HG02678 (cell line): ENCODE data around the gene ZNF669.
A peak's percentile ranks its signal among the peaks of the same experiment; 100 is the strongest.
"Not testable (repeated sequence)": the region's sequence is repeated elsewhere in the genome, so short reads cannot be mapped to it uniquely, and the experiment has no call there.

Source experiments
- ATAC-seq: cut with Tn5 transposase; IDR thresholded peaks from one replicate; pipeline ENCODE4 v1.9.1; 2021; ENCODE audit warnings: mild to moderate bottlenecking, moderate library complexity; ENCODE audit not compliant: unreplicated experiment

Gene ZNF669

DNA sequence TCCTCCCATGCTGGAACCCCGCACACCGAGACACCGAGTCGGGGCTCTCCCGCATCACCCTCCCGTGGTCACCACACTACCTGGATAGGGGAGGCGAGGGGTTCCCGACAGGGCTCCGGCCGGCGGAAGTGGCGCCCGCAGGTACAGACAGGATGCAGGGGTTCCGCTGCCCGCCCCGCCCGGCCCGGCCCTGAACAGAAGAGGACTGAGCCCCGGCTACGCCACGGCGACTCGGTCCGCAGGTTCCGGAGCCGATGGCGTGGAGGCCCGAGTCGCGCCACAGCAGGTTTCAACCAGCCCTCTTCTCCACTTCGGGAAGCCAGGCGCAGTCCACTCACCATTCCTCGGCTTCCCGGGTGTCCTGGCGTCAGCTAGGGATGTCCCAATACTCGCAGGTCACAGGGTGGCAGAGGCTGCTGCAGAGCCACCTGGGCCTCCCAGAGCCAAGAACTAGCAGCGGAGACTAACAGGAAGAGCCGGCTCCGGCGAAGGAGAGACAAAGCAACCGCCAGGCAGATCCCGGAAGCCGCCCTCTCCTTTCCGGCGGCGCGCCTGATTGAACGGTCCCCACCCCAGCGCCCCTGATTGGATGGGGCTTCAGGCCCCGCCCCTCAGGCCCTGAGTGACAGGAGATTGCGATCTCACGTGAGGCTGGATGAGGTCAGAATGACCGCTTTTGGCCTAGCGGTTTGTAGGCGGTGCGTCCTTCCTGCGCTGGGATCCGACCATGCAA, at the start of gene ZNF669:
ZNF669 (minus strand) TSS at position 498 of the 733 bp plus-strand sequence; CDS start at position 341, 157 bp downstream.
- ATAC-seq = peak; percentile 99

DNA sequence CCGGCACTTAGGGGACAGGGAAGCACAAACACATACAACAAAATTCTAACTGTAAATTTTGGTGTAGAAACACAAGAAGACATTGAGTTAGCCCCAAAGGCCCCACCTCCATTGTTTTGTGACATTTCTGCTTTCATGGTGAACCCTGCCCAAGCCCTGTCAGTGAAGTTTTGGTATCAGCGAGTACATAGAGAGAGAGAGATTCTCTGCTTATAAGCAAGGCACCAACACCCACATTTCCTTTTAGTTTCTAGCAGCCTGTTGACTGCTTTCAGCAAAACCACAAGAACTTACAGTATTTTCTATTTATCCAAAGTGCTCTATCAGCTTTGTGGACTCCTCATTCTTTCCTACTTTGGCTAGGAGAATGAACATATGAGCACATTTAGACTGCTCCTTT, 43.6 kb upstream of the ZNF669 start:
- no peak for ATAC-seq

DNA sequence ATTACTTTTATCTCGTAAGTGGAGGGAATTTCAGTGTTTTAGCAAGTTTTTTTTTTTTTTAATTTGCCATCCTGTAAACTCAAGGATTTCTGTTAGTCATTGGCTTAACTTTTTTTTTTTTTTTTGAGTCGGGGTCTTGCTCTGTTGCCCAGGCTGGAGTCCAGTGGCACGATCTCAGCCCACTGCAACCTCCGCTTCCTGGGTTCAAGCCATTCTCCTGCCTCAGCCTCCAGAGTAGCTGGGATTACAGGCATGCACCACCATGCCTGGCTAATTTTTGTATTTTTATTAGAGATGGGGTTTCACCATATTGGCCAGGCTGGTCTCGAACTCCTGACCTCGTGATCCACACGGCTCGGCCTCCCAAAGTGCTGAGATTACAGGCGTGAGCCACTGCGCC, 43.0 kb upstream of the ZNF669 start:
- not testable (repeated sequence) for ATAC-seq

DNA sequence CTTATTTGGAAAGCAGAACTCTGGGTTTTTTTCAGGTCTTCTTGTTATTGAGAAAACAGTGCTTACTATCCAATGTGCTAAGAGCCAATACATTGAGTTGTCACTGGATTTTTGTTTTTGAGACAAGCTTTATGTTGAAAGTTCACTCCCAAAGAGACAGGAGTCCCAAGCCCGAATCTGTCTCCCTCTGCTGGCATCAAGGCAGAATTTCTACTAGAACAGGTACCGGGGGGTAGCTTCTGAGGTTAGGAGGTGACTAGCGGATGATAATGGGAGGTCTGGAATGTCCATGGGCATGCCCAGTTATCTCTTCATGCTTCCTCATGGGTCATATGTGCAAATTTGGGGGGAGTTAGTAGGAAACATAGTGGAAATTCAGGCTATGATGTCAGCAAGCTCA, 42.5 kb upstream of the ZNF669 start:
- no peak for ATAC-seq

DNA sequence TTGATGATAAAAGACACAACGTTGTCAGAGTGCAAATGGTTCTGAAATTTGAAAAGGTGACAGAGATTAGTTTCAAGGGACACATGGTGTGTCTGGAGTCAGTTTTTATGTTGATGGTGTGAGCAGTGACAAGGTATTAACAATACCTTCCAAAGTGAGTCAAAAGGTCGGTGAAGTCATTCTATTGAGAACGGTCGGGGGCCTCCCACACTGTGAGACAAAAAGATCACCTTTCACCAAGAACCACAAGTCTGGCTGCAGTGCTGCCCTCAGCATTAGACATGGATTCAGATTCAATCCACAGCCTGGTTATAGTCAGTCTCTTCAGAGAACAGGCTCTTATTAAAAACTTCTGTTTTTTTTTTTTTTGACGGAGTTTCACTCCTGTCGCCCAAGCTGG, 41.1 kb upstream of the ZNF669 start:
- no peak for ATAC-seq

DNA sequence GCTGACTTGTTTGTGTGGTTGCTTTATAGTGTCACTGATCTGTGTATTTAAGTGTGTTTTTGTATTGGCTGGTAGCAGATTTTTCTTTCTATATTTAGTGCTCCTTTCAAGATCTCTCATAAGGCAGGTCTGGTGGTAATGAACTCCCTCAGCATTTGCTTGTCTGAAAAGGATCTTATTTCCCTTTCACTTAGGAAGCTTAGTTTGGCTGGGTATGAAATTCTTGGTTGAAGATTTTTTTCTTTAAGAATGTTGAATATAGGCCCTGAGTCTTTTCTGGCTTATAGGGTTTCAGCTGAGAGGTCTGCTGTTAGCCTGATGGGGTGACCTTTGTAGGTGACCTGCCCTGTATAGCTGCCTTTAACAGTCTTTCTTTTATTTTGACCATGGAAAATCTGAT, 35.4 kb upstream of the ZNF669 start:
- not testable (repeated sequence) for ATAC-seq

DNA sequence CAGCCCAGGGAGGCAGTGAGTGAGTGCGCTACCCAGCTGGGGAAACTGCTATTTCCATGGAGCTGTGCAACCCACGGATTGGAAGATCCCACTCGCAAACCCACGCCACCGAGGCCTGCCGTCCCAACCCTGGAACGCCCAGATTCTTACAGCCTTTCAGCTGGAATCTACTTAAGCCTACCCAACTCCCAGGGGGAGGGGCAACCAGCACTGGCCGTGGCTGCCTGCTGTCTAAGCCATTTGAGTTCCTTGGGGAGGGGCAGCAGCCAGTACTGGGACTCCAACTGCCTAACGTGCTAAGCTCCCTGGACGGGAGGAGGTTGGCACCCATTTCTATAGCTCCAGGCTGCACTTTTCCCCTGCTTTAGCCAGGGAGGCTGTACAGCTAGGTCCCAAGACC, 27.1 kb upstream of the ZNF669 start:
- no peak for ATAC-seq

DNA sequence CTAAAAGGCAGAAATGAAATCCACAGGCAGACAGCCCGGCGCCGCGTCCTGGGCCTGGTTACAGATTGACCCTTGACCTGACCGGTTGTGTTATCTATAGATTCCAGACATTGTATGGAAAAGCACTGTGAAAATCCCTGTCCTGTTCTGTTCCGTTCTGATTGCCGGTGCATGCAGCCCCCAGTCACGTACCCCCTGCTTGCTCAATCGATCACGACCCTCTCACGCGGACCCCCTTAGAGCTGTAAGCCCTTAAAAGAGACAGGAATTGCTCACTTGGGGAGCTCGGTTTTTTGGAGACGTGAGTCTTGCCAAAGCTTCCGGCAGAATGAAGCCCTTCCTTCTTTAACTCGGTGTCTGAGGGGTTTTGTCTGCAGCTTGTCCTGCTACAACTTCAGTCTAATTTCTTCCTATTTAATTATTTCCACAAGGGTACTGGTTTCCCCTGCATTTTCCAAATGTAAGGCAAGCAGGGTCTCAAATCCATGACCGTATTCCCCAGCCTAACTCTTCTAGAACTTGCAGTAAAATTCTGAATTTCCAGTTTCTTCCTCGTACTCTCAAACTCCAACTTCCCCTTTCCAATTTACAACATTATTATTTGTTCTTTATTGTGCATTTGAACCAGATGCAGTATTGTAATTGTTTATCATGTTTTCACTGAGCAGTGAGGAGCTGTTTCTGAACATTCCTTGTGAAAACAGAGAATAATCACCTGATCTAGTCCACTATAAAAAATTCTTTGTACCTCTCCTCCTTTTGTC, 23.5 kb upstream of the ZNF669 start:
- not testable (repeated sequence) for ATAC-seq

DNA sequence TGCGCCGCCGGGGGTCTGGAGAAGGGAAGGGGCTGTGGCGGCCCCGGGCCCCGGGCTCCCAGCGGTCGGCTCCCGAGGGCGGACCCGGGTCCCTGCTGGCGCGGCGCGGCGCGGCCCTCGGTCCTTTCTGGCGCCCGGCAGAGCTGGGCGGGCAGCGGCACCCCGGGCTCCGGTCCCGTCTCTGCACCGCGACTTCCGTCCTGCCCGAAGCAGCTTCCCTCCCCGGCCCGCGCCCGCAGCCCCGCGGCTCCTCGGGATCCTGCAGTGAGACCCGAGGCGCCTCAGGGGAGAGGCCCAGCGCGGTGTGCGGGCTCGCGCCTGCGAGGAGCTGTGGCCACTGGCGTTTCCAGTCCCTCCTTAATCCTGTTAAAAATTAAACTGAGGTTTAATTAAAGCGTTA, 22.4 kb upstream of the ZNF669 start:
- peak; percentile 54 for ATAC-seq

DNA sequence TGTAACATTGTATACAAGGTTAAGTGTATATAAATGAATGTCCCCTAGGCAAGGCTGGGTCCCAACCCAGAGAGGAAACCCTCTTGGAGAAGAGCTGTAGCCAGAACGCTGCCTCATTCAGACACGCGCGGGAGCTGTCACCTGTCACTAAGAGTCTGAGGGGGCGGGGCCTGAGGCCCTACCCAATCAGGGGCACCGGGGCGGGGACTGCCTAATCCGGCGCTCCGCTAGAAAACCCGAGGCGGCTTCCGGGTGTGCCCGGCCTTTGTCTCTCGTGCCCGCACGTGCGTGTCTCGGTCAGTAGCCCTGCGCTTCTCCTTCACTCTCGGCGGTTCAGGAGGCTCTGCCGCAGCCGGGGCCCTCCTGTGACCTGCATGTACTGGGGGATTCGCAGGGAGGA, 22.0 kb upstream of the ZNF669 start:
- ATAC-seq = peak; percentile 98

DNA sequence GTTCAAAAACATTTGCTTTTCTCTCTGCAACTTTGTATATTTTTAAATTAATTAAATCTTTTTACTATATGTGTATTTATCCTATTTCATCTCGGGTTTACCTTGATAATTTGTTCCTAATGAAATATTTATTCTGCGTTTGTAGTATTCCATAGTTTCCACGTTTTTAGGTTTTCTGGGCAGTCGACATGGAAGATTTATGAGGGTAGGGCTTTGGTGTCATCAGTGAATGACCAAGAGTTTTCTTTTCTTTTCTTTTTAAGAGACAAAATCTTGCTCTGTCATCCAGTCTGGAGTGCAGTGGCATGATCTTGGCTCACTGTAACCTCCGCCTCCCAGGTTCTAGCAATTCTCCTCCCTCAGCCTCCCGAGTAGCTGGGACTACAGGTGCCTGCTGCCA, 17.2 kb upstream of the ZNF669 start:
- ATAC-seq = no peak

DNA sequence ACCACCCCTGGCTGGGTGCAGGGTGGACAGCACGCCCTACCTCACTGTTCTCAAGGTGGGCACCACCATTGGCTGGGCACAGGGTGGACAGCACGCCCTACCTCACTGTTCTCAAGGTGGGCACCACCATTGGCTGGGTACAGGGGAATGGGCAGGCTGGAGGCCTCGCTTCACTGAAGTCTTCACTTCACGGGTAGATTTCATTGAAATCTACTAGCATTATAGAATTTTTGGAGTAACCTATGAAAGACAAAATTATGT, 16.2 kb upstream of the ZNF669 start:
- ATAC-seq = not testable (repeated sequence)

DNA sequence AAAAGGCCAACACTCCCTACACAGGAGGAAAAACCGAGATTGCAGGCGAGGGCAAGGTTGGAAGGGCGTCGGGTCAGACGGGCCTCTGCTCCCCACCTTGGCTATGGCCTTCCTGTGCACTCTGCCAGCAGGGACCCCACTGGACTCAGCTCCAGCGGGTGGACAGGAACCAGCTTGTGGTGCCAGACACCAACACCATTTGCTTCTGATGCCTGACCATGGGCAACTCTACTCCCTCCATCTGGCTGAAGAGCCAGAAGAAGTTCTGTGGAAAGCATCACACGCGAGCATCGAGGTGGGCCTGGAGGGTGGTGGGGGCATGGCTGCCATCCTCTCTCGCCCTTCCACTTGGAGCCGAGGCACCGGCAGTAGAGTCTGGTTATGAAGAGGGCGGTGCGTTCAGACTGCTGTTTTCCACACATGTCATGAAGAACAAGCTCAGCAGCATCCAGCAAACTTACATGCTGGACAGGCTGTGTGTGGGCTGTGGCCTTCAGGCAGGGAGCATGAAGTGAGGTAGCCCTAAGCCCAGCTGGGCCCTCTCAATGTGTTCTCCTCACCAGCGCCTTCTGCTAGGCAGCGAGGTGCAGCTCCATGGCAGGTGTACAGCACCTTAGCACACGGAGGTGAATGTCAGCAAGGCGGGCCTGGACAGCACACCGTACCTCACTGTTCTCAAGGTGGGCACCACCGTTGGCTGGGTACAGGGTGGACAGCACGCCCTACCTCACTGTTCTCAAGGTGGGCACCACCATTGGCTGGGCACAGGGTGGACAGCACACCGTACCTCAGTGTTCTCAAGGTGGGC, 15.6 kb upstream of the ZNF669 start:
- no peak for ATAC-seq

DNA sequence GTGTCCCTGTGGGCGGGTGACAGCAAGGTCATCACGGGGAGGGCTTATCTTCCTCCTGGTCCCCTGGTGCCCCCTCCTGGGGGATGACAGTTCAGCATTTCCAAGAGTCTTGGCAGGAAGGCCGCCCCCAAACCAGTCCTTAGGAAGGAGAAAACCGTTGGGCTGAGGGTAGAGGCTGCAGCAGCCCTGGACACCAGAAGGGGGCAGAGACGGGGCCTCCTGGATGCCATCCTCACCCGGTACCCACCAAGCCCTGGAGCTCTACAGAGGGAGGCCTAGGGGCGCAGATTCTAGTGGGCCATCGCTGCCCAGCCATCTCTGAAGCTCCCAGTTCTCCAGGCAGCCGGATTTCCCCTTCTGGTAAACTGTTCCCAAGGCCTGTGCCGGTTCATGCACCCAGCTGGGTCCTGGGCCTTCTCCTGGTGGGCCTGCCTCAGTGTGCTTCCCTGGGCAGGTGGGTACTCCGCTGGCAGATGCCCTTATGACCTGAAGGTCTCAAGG, 14.8 kb upstream of the ZNF669 start:
- no peak for ATAC-seq

DNA sequence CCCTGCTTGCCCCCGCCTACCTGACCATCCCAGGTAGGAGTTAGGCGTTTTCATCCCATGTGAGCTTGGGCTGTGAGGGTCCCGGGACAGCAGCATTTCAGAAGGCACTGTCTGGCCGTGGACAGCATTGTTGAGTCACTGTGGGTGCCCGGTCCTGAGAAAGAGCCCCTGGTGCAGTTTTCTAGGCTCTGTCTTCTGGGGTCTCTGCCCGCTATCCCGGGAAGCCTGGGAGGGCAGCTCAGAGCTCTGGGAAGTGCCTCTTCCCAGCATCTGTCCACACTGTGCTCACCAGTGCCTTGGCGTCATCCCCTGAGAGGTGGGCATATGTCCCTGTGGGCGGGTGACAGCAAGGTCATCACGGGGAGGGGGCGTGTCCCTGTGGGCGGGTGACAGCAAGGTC, 11.4 kb upstream of the ZNF669 start:
- ATAC-seq = no peak

DNA sequence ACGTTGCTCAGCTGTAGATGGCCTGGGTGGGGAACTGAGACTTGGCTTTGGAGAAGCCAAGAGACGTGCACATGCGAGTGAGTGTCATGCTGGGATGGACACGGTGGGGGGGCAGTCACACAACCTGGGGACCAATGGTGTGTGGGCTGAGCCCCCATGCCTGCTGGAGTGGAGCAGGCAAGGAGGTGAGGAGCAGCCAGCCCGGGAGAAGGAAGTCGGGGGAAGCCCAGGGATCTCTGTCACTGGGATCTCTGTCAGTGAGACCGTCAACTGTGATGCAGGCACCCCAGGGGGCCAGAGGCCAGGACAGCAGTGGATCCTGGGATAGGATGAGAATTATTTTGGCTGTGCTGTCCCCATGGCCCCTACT, 11.0 kb upstream of the ZNF669 start:
- no peak for ATAC-seq

DNA sequence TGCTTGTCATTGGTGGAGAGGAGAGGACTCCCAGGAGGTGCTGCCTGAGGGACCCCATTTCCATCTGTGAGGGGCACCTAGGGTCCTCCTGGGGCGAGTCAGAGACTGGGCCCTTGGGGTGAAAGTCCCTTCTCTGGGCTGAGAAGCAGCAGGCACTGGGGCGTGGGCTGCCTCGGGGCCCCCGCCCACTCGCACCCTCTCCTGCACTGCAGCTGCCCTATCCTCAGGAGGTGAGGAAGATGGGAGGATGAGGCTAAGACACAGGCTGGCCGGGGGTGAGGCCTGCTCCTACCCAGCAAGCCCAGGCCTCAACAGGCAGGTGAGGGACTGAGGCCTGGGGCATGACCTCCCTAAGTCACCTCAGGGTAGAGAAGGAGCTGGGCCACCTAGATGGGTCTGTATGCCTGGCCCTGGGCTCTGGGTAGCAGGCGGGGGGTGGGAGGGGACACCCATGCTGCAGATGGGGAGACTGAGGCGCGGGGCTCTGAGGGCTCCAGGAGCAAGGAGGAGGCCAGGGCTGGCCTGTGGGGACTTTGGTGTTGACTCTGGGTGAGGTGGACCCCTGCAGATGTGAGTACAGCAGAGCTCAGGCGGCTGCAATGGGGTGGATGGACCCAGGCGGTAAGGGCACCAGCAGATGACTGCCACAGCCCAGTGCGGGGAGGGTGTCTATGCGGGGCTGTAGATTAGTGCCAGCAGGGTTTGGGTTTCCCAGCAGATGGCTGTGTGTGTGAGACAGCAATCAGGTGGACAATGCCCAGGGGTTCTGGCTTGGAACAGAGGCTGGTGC, 10.4 kb upstream of the ZNF669 start:
- no peak for ATAC-seq

DNA sequence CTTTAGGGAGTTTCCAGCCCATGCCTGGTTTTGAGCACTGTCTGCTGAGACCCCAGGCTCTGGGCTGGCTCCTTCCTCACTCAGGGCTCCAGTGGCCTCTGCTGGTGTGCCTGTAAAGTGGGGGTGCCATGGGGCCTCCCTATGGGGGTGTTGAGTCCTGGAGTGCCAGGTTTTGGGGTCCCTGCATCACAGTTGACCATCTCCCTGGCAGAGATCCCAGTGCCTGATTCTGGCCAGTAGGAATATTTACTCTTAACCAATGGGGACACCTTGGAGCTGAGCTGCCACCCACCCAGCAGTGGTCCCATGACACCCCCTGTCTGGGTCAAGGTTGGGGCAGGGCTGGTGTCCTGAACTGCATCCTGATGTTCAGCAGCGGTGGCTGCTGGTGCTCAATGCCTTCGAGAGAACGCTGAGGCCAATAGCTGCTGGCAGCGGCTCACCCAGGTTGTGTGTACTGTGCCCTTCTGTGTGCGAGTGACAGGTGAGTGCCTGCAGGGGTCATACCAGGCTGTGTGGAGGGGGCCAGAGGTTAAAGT, 9.6 kb upstream of the ZNF669 start:
- no peak for ATAC-seq

DNA sequence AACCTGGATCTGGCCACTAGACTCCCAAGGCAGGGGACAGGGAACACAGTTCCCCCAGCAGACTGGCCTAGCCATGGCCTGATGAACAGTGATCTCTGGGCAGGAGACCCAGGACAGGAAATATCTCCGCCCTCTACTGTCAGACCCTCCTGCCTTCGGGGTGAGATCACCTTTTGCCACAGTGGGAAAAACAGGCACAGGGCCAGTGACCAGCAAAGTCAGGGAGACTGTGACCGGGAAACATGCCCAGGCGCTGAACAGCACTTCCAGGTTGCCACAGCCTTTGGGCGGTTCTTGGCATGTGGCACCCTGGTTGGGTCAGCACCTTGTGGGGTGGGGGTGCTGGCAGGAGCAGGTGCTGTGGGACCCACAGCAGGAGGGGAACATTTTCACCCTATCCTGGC, 8.9 kb upstream of the ZNF669 start:
- ATAC-seq = no peak

DNA sequence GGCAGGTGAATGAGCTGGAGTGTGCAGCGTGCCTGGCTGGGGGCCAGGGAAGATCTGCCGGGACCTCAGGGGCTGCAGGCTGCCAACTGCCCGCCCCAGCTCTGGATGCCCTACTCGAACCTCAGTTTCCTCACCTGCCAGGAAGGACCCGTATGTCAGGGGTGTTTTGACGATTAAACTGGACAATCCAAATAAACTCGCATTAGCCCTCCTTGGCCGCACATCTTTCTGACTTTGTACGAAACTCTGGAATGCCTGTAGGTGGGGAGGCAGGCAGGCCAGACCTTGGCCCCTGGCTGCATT, 8.3 kb upstream of the ZNF669 start:
- ATAC-seq = no peak
